ENCODE results near the gene B3GNT9.

B3GNT9 gene

DNA sequence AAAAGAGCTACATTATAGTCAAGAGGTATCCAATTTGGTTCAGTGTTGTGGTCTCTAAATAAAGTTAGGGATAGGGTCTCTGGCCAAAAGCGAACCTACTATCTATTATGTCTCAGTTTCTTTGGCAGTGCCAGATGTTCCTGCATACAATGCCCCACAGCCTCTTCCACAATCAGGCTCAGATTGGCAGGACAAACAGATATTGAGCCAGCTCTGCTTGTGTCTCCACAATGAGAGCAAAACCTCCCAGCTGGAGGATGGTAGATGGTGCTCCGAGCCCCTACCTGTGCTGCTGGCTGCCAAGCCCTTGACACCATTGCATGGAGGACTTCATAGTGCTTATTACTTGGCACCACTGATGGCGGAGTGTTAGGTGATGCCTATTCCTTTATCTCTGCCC lies 21.4 kb downstream of the B3GNT9 start:
- TF ChIP-seq, protein P1, sequence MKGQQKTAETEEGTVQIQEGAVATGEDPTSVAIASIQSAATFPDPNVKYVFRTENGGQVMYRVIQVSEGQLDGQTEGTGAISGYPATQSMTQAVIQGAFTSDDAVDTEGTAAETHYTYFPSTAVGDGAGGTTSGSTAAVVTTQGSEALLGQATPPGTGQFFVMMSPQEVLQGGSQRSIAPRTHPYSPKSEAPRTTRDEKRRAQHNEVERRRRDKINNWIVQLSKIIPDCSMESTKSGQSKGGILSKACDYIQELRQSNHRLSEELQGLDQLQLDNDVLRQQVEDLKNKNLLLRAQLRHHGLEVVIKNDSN (IDR thresholded peaks at IDR 0.05), result no peak
- TF ChIP-seq TCF12 (IDR thresholded peaks at IDR 0.05; ENCODE audit: low read depth), result no peak
- TF ChIP-seq, protein P2, sequence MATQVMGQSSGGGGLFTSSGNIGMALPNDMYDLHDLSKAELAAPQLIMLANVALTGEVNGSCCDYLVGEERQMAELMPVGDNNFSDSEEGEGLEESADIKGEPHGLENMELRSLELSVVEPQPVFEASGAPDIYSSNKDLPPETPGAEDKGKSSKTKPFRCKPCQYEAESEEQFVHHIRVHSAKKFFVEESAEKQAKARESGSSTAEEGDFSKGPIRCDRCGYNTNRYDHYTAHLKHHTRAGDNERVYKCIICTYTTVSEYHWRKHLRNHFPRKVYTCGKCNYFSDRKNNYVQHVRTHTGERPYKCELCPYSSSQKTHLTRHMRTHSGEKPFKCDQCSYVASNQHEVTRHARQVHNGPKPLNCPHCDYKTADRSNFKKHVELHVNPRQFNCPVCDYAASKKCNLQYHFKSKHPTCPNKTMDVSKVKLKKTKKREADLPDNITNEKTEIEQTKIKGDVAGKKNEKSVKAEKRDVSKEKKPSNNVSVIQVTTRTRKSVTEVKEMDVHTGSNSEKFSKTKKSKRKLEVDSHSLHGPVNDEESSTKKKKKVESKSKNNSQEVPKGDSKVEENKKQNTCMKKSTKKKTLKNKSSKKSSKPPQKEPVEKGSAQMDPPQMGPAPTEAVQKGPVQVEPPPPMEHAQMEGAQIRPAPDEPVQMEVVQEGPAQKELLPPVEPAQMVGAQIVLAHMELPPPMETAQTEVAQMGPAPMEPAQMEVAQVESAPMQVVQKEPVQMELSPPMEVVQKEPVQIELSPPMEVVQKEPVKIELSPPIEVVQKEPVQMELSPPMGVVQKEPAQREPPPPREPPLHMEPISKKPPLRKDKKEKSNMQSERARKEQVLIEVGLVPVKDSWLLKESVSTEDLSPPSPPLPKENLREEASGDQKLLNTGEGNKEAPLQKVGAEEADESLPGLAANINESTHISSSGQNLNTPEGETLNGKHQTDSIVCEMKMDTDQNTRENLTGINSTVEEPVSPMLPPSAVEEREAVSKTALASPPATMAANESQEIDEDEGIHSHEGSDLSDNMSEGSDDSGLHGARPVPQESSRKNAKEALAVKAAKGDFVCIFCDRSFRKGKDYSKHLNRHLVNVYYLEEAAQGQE (IDR thresholded peaks at IDR 0.05; ENCODE audit: low read depth), result no peak
- TF ChIP-seq CEBPB (IDR thresholded peaks at IDR 0.05), result no peak
- TF ChIP-seq TAF1 (IDR thresholded peaks at IDR 0.05; ENCODE audit: low read depth), result no peak
- no peak for TF ChIP-seq CREB1 (IDR thresholded peaks at IDR 0.05; ENCODE audit: low read depth)
- TF ChIP-seq YY1 (IDR thresholded peaks at IDR 0.05; ENCODE audit: low read depth), result no peak
- TF ChIP-seq, protein P3, sequence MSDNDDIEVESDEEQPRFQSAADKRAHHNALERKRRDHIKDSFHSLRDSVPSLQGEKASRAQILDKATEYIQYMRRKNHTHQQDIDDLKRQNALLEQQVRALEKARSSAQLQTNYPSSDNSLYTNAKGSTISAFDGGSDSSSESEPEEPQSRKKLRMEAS (IDR thresholded peaks at IDR 0.05), result no peak
- no peak for TF ChIP-seq RAD21 (IDR thresholded peaks at IDR 0.05; ENCODE audit: low read depth)
- no peak for TF ChIP-seq NFIC (IDR thresholded peaks at IDR 0.05)
- TF ChIP-seq ZBTB7A (IDR thresholded peaks at IDR 0.05; ENCODE audit: low read depth), result no peak
- no peak for TF ChIP-seq EP300 (IDR thresholded peaks at IDR 0.05; ENCODE audit: borderline replicate concordance)
- TF ChIP-seq EGR1 (IDR thresholded peaks at IDR 0.05), result no peak

DNA sequence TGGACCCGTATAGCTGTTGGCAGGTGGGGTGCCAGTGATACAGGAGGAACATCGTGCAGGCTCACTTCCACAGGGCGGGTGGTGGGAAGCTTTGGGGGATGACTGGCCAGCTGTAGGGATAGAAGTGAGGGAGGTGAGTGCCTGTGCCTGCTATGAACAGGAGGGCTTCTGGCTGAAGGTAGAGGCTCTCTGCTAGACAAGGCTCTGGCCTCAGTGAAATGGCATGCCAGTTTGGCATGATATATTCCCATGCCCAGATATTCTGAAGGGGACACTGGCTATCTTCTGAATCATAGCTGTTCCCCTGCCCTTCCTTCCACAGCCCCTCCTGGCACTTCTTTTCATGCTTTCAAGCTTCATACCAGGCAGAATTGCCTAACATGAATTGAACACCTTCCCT lies 21.9 kb downstream of the B3GNT9 start:
- TF ChIP-seq RAD21 (IDR thresholded peaks at IDR 0.05; ENCODE audit: low read depth) (no peak), TEAD4 (IDR thresholded peaks at IDR 0.05) (no peak), NFIC (IDR thresholded peaks at IDR 0.05) (no peak), FOXM1 (IDR thresholded peaks at IDR 0.05; ENCODE audit: borderline replicate concordance, low read depth) (no peak), YY1 (IDR thresholded peaks at IDR 0.05; ENCODE audit: low read depth) (no peak), ZBTB7A (IDR thresholded peaks at IDR 0.05; ENCODE audit: low read depth) (no peak), EP300 (IDR thresholded peaks at IDR 0.05; ENCODE audit: borderline replicate concordance) (no peak), TCF12 (IDR thresholded peaks at IDR 0.05; ENCODE audit: low read depth) (no peak), EGR1 (IDR thresholded peaks at IDR 0.05) (no peak), CREB1 (IDR thresholded peaks at IDR 0.05; ENCODE audit: low read depth) (no peak), CEBPB (IDR thresholded peaks at IDR 0.05) (no peak)
- TF ChIP-seq, protein P3 (IDR thresholded peaks at IDR 0.05), result no peak
- TF ChIP-seq, protein P1 (IDR thresholded peaks at IDR 0.05), result no peak

DNA sequence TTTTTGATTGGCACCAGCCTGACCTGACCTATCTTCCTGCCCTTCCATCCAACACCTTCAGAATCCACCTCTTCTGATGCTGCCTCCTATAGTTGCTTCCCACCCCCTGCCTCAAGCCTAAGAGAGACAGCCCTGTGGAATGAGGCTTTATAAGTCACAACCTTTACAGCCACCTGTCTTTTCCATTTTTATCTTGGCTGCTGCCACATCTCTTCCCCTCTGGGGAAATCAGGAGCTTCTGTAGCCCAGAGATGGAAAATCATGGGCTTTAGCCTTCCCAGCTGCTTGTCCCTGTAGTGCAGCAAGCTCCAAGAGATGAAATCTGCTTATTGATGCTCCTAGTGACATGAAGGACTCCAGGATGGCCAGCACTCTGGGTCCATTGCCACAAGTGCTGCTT lies 22.4 kb downstream of the B3GNT9 start:
- no peak for TF ChIP-seq NFIC (IDR thresholded peaks at IDR 0.05)
- TF ChIP-seq FOXM1 (IDR thresholded peaks at IDR 0.05; ENCODE audit: borderline replicate concordance, low read depth), result no peak
- no peak for TF ChIP-seq TEAD4 (IDR thresholded peaks at IDR 0.05)
- TF ChIP-seq, protein P3 (IDR thresholded peaks at IDR 0.05), result no peak
- TF ChIP-seq TCF12 (IDR thresholded peaks at IDR 0.05; ENCODE audit: low read depth), result no peak

DNA sequence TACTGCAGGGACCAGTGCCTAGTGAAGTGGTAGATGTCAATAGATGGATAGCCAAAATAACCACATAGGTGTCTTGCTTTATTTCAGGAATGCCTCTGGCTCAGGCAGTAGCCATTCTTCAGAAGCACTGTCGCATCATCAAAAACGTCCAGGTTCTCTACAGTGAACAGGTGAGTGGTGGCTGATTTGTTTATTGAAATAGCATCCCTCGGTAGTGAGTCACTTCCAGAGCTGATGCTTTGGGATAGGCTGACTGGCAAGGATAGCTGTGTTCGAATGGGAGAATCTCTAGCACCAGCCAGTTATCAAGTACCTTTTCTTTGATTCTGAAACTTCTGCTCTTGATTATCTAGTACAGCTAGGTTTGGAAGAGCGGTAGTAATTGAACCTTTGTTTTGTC lies 30.8 kb downstream of the B3GNT9 start:
- TF ChIP-seq YY1 (IDR thresholded peaks at IDR 0.05; ENCODE audit: low read depth), result no peak
- no peak for TF ChIP-seq EGR1 (IDR thresholded peaks at IDR 0.05)
- no peak for TF ChIP-seq TEAD4 (IDR thresholded peaks at IDR 0.05)
- TF ChIP-seq ZBTB7A (IDR thresholded peaks at IDR 0.05; ENCODE audit: low read depth), result no peak
- no peak for TF ChIP-seq RAD21 (IDR thresholded peaks at IDR 0.05; ENCODE audit: low read depth)
- TF ChIP-seq NFIC (IDR thresholded peaks at IDR 0.05), result no peak
- no peak for TF ChIP-seq CREB1 (IDR thresholded peaks at IDR 0.05; ENCODE audit: low read depth)
- TF ChIP-seq, protein P3 (IDR thresholded peaks at IDR 0.05), result no peak
- TF ChIP-seq, protein P2 (IDR thresholded peaks at IDR 0.05; ENCODE audit: low read depth), result no peak
- no peak for TF ChIP-seq EP300 (IDR thresholded peaks at IDR 0.05; ENCODE audit: borderline replicate concordance)
- TF ChIP-seq FOXM1 (IDR thresholded peaks at IDR 0.05; ENCODE audit: borderline replicate concordance, low read depth), result no peak
- TF ChIP-seq, protein P1 (IDR thresholded peaks at IDR 0.05), result no peak
- no peak for TF ChIP-seq TAF1 (IDR thresholded peaks at IDR 0.05; ENCODE audit: low read depth)
- TF ChIP-seq CEBPB (IDR thresholded peaks at IDR 0.05), result no peak
- TF ChIP-seq TCF12 (IDR thresholded peaks at IDR 0.05; ENCODE audit: low read depth), result no peak

DNA sequence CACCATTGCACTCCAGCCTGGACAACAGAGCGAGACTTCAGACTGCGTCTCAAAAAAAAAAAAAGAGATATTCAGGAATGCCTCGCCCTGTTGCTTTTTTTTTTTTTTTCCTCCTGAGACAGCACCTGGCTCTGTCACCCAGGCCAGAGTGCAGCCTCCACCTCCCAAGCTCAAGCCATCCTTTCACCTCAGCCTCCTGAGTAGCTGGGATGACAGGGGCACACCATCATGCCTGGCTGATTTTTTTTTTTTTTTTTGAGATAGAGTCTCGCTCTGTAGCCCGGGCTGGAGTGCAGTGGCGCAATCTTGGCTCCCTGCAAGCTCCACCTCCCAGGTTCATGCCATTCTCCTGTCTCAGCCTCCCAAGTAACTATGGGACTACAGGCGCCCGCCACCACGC lies 33.1 kb downstream of the B3GNT9 start:
- TF ChIP-seq EGR1 (IDR thresholded peaks at IDR 0.05), result no peak
- no peak for TF ChIP-seq CREB1 (IDR thresholded peaks at IDR 0.05; ENCODE audit: low read depth)
- no peak for TF ChIP-seq FOXM1 (IDR thresholded peaks at IDR 0.05; ENCODE audit: borderline replicate concordance, low read depth)
- TF ChIP-seq TEAD4 (IDR thresholded peaks at IDR 0.05), result no peak
- TF ChIP-seq RAD21 (IDR thresholded peaks at IDR 0.05; ENCODE audit: low read depth), result no peak
- no peak for TF ChIP-seq EP300 (IDR thresholded peaks at IDR 0.05; ENCODE audit: borderline replicate concordance)
- TF ChIP-seq, protein P2 (IDR thresholded peaks at IDR 0.05; ENCODE audit: low read depth), result no peak
- TF ChIP-seq, protein P3 (IDR thresholded peaks at IDR 0.05), result no peak
- TF ChIP-seq YY1 (IDR thresholded peaks at IDR 0.05; ENCODE audit: low read depth), result no peak
- TF ChIP-seq CEBPB (IDR thresholded peaks at IDR 0.05), result no peak
- no peak for TF ChIP-seq ZBTB7A (IDR thresholded peaks at IDR 0.05; ENCODE audit: low read depth)
- no peak for TF ChIP-seq TCF12 (IDR thresholded peaks at IDR 0.05; ENCODE audit: low read depth)
- no peak for TF ChIP-seq NFIC (IDR thresholded peaks at IDR 0.05)
- TF ChIP-seq TAF1 (IDR thresholded peaks at IDR 0.05; ENCODE audit: low read depth), result no peak
- TF ChIP-seq, protein P1 (IDR thresholded peaks at IDR 0.05), result no peak
